Measurements from ENCODE around the gene CRK.
A peak's percentile ranks its signal among the peaks of the same experiment; 100 is the strongest.

CRK gene

GRCh38 chr17:1496869-1497268 lies 40.8 kb upstream of the CRK start:
- no peak overlapping the region for H3K4me3 ChIP-seq (ENCODE audit: low read depth, low read length)
- no peak for DNase-seq (ENCODE audit: low read depth)
- TF ChIP-seq CTCF (conservative IDR thresholded peaks at IDR 0.05; ENCODE audit: low read depth, low read length): no peak

- no peak overlapping the region for H3K4me3 ChIP-seq (ENCODE audit: low read depth, low read length)
- no peak for TF ChIP-seq CTCF (conservative IDR thresholded peaks at IDR 0.05; ENCODE audit: low read depth, low read length)
- no peak for DNase-seq (ENCODE audit: low read depth)
These were observed 39.4 kb upstream of the CRK start for GRCh38 chr17:1495265-1495989.

GRCh38 chr17:1494736-1495253 lies 38.8 kb upstream of the CRK start:
- no peak for DNase-seq (ENCODE audit: low read depth)
- TF ChIP-seq CTCF (conservative IDR thresholded peaks at IDR 0.05; ENCODE audit: low read depth, low read length): no peak
- no peak overlapping the region for H3K4me3 ChIP-seq (ENCODE audit: low read depth, low read length)

- H3K4me3 ChIP-seq (ENCODE audit: low read depth, low read length): no peak overlapping the region
- no peak for DNase-seq (ENCODE audit: low read depth)
- no peak for TF ChIP-seq CTCF (conservative IDR thresholded peaks at IDR 0.05; ENCODE audit: low read depth, low read length)
These were observed 38.2 kb upstream of the CRK start for GRCh38 chr17:1494203-1494602.

GRCh38 chr17:1493291-1493980 lies 37.4 kb upstream of the CRK start:
- no peak for DNase-seq (ENCODE audit: low read depth)
- H3K4me3 ChIP-seq (ENCODE audit: low read depth, low read length): no peak overlapping the region
- TF ChIP-seq CTCF (conservative IDR thresholded peaks at IDR 0.05; ENCODE audit: low read depth, low read length): no peak

- no peak for TF ChIP-seq CTCF (conservative IDR thresholded peaks at IDR 0.05; ENCODE audit: low read depth, low read length)
These were observed 36.5 kb upstream of the CRK start, which contains the start of gene MYO1C for GRCh38 chr17:1492249-1493206. MYO1C (minus strand) TSS chr17:1492686; CDS start chr17:1492487, 199 bp downstream.

More at GRCh38 chr17:1492249-1493206, 36.5 kb upstream of the CRK start, which contains the start of gene MYO1C:
- DNase-seq (ENCODE audit: low read depth): no peak
- peak within 1 kb of the TSS; percentile 72 for H3K4me3 ChIP-seq (ENCODE audit: low read depth, low read length)

All from choroid plexus epithelial cell (primary cell).